Heart left ventricle (tissue), 16 donors: ENCODE results near the gene OR52B2. TPM values are rescaled to one million over a fixed set of nuclear protein-coding genes. Genes with fewer than 3 reads are reported as not detected.

Experiments
- ATAC-seq, 4 donors: fragments of 200-7000 bp; cut with Tn5 transposase; one replicate each; pipeline ENCODE4 v1.9.1; 2020 to 2022; ENCODE audit warnings: moderate library complexity in 4 of 4, mild to moderate bottlenecking in 3 of 4, moderate number of reproducible peaks in 1 of 4
- DNase-seq, 5 donors: peaks; one replicate each; pipeline ENCODE4 v3.0.0-alpha.2; 2020
- H3K27ac ChIP-seq, 12 donors: fragments of 200-600 bp; sonication (generic) in 4 of 12; one replicate each; pipeline versions ENCODE4 v1.5.0 to v1.8.0; 2016 to 2022; ENCODE audit warnings: mild to moderate bottlenecking in 2 of 12
- H3K27me3 ChIP-seq, 9 donors: fragments of 200-600 bp; sonication (generic) in 2 of 9; one replicate each; pipeline versions ENCODE4 v1.5.1 to v1.8.0; 2016 to 2022; ENCODE audit warnings: mild to moderate bottlenecking in 3 of 9
- H3K36me3 ChIP-seq, 9 donors: fragments of 200-600 bp; sonication (generic) in 2 of 9; one replicate each; pipeline versions ENCODE4 v1.5.0 to v1.8.0; 2018 to 2022; ENCODE audit warnings: mild to moderate bottlenecking in 2 of 9
- H3K4me1 ChIP-seq, 12 donors: fragments of 200-600 bp; sonication (generic) in 4 of 12; one replicate each; pipeline versions ENCODE4 v1.5.0 to v1.8.0; 2016 to 2022; ENCODE audit warnings: mild to moderate bottlenecking in 3 of 12
- H3K4me3 ChIP-seq, 12 donors: fragments of 200-600 bp; sonication (generic) in 4 of 12; one replicate each; pipeline versions ENCODE4 v1.5.0 to v1.8.0; 2017 to 2022; ENCODE audit warnings: mild to moderate bottlenecking in 9 of 12, moderate library complexity in 4 of 12
- H3K9me3 ChIP-seq, 12 donors: fragments of 200-600 bp; sonication (generic) in 4 of 12; one replicate each; pipeline versions ENCODE4 v1.5.0 to v1.8.0; 2016 to 2022; ENCODE audit warnings: mild to moderate bottlenecking in 1 of 12
- CTCF ChIP-seq, 12 donors: fragments of 200-600 bp; sonication (generic) in 4 of 12; IDR thresholded peaks; one replicate each; pipeline versions ENCODE4 v1.5.0 to v1.8.0; 2018 to 2022; ENCODE audit warnings: antibody characterized with exemption in 12 of 12, mild to moderate bottlenecking in 5 of 12
- POLR2A ChIP-seq, 2 donors: fragments of 450-650 bp; IDR thresholded peaks; one replicate each; pipeline ENCODE4 v1.6.1; 2017; ENCODE audit warnings: antibody characterized with exemption in 2 of 2, mild to moderate bottlenecking in 2 of 2, moderate library complexity in 2 of 2
- WGBS, 4 donors: extraction: QIAGEN DNeasy Blood & Tissue Kit in 2 of 4; methylation state at CpG; one replicate each; pipeline versions ENCODE4 v1.1.5 to v1.1.7; 2013 to 2018; 5-methylcytosine and 5-hydroxymethylcytosine counted together
- intact Hi-C, 10 donors: fragments of 100-400 bp; cut with DNase I; formaldehyde crosslinking; loops; one replicate each; pipeline versions ENCODE4 v1.11.1 to v1.14.2; 2022
- polyA plus RNA-seq, 2 donors: library from polyadenylated mRNA; stranded (reverse); fragments of 200-250 nt; gene quantifications; one replicate each; pipeline ENCODE4 v1.2.3, GENCODE V29; 2013
- total RNA-seq, 9 donors: library from RNA; depleted of rRNA in 2 of 9; stranded (reverse); fragments of >200 nt in 2 of 9; fragmentation: NEBNext Ultra II Directional in 3 of 9; extraction: Animal tissue kit (Norgen Biotek cat#: 25700) in 3 of 9; gene quantifications; one replicate each; pipeline versions ENCODE4 v1.1.0 to v1.2.4, GENCODE V29; 2016 to 2023
- donor health status: ischemic (EF 13 %, LVEDD 7.1; RV severe dilation, severe dysfunction).
- donor health status: healthy with polysubstance abuse.
- donor health status: DM: no; HTN: yes; CAD: no.
- donor health status: DM: no; HTN: no; CAD: no.
- donor health status: ischemic (EF 25% LVEDD 6.9; RV normal size, moderate dysfunction).
- donor health status: ischemic (EF 25% LVEDD 5.7; RV mildly dilated, moderate dysfunction).
- donor health status: healthy.
- donor health status: DM: yes; HTN: yes; CAD: no.
- donor health status: ischemic (EF 35%, LVEDD 5.7; RV mildly dilated, moderate dysfunction).
- donor health status: nonischemic (EF 11% LVEDD 7.7; RV severe dilation, severe dysfunction).
- donor health status: DM: yes; HTN: yes; CAD: no.
- donor health status: PGD.
- donor health status: ischemic (EF 29% LVEDD 5.4; RV normal size, mild dysfunction).
- donor health status: nonischemic (EF 23%, LVEDD 6.1; RV moderate dilation, normal function).

OR52B2 gene
- total and polyA plus RNA-seq, 11 donors, result not detected

GRCh38 chr11:6196396-6196795 lies 26.3 kb upstream of the OR52B2 start:
- WGBS, 4 donors, result 55 to 66% (median 62%) methylated on average over 4 of the region's 4 CpGs
- Histone ChIP-seq H3K4me1 (peaks cover 0 to 8% (median 0%) of the 10 kb centered on the region in 12 donors), H3K27me3 (no peaks in the 10 kb centered on the region), H3K27ac (no peak overlapping the region), H3K36me3 (no peaks in the 10 kb centered on the region), H3K9me3 (no peaks in the 10 kb centered on the region), H3K4me3 (no peak overlapping the region)
- ATAC-seq (no peak), DNase-seq (no peak)
- TF ChIP-seq POLR2A (IDR thresholded peaks at IDR 0.05) (no peak), CTCF (IDR thresholded peaks at IDR 0.05) (no peak)
- intact Hi-C loops, result no loop called here

GRCh38 chr11:6194065-6194581 lies 24.0 kb upstream of the OR52B2 start:
- TF ChIP-seq CTCF (IDR thresholded peaks at IDR 0.05), result no peak
- TF ChIP-seq POLR2A (IDR thresholded peaks at IDR 0.05), result no peak
- H3K4me3 ChIP-seq, result no peak overlapping the region
- DNase-seq, result no peak
- 53 to 79% (median 69%) methylated on average over 1 of the region's 1 CpG for WGBS, 4 donors
- H3K36me3 ChIP-seq, result no peaks in the 10 kb centered on the region
- H3K4me1 ChIP-seq, result no peaks in the 10 kb centered on the region
- peak in 1 of 4 donors; percentile 29 for ATAC-seq
- no peak overlapping the region for H3K27ac ChIP-seq
- intact Hi-C loops, result no loop called here
- H3K27me3 ChIP-seq, result no peaks in the 10 kb centered on the region
- no peaks in the 10 kb centered on the region for H3K9me3 ChIP-seq

DNA sequence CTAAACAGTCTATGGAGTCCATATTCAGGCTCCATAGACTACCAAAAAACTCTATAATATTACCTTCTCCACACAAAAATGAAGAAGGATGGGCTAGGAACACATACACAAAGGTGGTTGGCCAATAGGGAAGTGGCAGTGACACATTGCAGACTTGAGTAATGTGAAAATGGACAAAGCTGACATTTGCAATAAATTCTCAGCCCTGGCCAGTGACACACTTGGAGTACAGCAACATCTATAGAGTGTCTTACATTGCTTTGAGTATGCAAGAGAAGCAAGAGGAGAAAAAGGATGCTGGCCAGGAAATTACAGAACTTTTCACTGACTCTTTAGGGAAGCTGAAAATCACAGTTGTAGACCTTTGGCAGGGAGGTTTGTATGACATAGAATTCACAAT lies 21.6 kb upstream of the OR52B2 start:
- no peaks in the 10 kb centered on the region for H3K4me1 ChIP-seq
- no peak for DNase-seq
- ATAC-seq, result peak in 1 of 4 donors; percentile 51
- no peaks in the 10 kb centered on the region for H3K9me3 ChIP-seq
- intact Hi-C loops, result no loop called here
- no peaks in the 10 kb centered on the region for H3K36me3 ChIP-seq
- H3K27ac ChIP-seq, result no peak overlapping the region
- H3K4me3 ChIP-seq, result no peak overlapping the region
- no peaks in the 10 kb centered on the region for H3K27me3 ChIP-seq
- TF ChIP-seq CTCF (IDR thresholded peaks at IDR 0.05), result no peak
- no peak for TF ChIP-seq POLR2A (IDR thresholded peaks at IDR 0.05)

- Histone ChIP-seq H3K4me1 (peaks cover 0 to 12% (median 0%) of the 10 kb centered on the region in 12 donors), H3K36me3 (no peaks in the 10 kb centered on the region), H3K9me3 (peaks cover 0 to 4% (median 0%) of the 10 kb centered on the region in 12 donors), H3K27ac (no peak overlapping the region), H3K4me3 (no peak overlapping the region), H3K27me3 (no peaks in the 10 kb centered on the region)
- DNase-seq, result no peak
- TF ChIP-seq POLR2A (IDR thresholded peaks at IDR 0.05) (no peak), CTCF (IDR thresholded peaks at IDR 0.05) (no peak)
- intact Hi-C loops, result no loop called here
- WGBS, 4 donors, result 52 to 58% (median 53%) methylated on average over 2 of the region's 2 CpGs
- ATAC-seq, result no peak
Measured at GRCh38 chr11:6175440-6175839, 5.3 kb upstream of the OR52B2 start.
